Measurements from ENCODE around the gene WDR59.

Gene WDR59

DNA sequence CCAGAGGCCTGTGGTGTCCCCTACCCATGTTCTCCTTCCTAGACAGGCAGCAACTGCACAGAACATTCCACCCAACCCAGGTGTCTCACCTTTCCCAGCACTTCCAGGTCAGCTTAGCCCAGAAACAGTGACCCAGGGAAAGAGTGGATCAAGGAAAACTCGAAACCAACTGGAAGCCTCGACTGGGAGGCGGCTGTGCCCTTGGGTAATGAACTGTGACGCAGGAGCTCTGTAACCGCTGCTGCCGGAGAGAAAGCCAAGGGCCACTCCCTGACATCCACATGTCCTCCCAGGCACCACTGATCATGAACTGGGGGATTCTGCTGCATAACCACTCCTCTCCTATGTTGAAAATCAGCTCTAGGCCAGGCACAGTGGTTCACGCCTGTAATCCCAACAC is 34.4 kb downstream of the WDR59 start:
- TF ChIP-seq, protein P1, sequence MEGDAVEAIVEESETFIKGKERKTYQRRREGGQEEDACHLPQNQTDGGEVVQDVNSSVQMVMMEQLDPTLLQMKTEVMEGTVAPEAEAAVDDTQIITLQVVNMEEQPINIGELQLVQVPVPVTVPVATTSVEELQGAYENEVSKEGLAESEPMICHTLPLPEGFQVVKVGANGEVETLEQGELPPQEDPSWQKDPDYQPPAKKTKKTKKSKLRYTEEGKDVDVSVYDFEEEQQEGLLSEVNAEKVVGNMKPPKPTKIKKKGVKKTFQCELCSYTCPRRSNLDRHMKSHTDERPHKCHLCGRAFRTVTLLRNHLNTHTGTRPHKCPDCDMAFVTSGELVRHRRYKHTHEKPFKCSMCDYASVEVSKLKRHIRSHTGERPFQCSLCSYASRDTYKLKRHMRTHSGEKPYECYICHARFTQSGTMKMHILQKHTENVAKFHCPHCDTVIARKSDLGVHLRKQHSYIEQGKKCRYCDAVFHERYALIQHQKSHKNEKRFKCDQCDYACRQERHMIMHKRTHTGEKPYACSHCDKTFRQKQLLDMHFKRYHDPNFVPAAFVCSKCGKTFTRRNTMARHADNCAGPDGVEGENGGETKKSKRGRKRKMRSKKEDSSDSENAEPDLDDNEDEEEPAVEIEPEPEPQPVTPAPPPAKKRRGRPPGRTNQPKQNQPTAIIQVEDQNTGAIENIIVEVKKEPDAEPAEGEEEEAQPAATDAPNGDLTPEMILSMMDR (conservative IDR thresholded peaks at IDR 0.05; ENCODE audit: low read depth, low read length) = no peak
- Histone ChIP-seq H2AFZ (ENCODE audit: low read depth) (no peak overlapping the region), H3K27ac (no peak overlapping the region), H4K20me1 (ENCODE audit: insufficient read depth) (no peaks in the 10 kb centered on the region), H3K79me2 (ENCODE audit: insufficient read depth, low read depth) (no peaks in the 10 kb centered on the region), H3K4me1 (ENCODE audit: low read depth, poor library complexity, severe bottlenecking) (no peaks in the 10 kb centered on the region), H3K4me2 (no peak overlapping the region), H3K9ac (no peak overlapping the region), H3K4me3 (IDR thresholded peaks at IDR 0.05; ENCODE audit: insufficient read depth, low read depth, low read length) (no peak overlapping the region), H3K36me3 (ENCODE audit: insufficient read depth) (no peaks in the 10 kb centered on the region), H3K27me3 (ENCODE audit: insufficient read depth, low read depth) (no peaks in the 10 kb centered on the region)

DNA sequence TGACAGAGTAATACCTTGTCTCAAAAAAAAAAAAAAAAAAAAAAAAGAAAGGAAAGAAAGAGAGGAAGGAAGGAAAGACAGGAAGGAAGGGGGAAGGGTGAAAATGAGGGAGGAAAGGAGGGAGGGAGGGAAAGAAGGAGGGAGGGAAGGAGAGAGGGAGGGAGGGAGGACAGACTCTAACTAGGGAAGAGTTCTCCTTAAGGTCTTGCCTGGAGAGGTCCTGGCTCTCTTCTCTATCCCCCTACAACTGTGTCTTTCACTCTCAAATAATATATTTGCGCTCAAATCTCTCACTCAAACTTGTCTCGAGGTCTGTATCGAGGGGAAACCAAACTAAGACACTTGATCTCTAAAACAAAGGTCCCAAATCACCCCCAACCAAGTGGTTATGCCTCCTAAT is 35.6 kb downstream of the WDR59 start:
- no peaks in the 10 kb centered on the region for H3K27me3 ChIP-seq (ENCODE audit: insufficient read depth, low read depth)
- no peaks in the 10 kb centered on the region for H3K79me2 ChIP-seq (ENCODE audit: insufficient read depth, low read depth)
- no peak overlapping the region for H3K4me2 ChIP-seq
- no peak overlapping the region for H3K27ac ChIP-seq
- no peak overlapping the region for H3K9ac ChIP-seq
- no peak overlapping the region for H2AFZ ChIP-seq (ENCODE audit: low read depth)
- no peaks in the 10 kb centered on the region for H4K20me1 ChIP-seq (ENCODE audit: insufficient read depth)
- H3K4me3 ChIP-seq (IDR thresholded peaks at IDR 0.05; ENCODE audit: insufficient read depth, low read depth, low read length) = no peak overlapping the region
- TF ChIP-seq, protein P1 (conservative IDR thresholded peaks at IDR 0.05; ENCODE audit: low read depth, low read length) = no peak
- H3K4me1 ChIP-seq (ENCODE audit: low read depth, poor library complexity, severe bottlenecking) = no peaks in the 10 kb centered on the region
- H3K36me3 ChIP-seq (ENCODE audit: insufficient read depth) = no peaks in the 10 kb centered on the region

DNA sequence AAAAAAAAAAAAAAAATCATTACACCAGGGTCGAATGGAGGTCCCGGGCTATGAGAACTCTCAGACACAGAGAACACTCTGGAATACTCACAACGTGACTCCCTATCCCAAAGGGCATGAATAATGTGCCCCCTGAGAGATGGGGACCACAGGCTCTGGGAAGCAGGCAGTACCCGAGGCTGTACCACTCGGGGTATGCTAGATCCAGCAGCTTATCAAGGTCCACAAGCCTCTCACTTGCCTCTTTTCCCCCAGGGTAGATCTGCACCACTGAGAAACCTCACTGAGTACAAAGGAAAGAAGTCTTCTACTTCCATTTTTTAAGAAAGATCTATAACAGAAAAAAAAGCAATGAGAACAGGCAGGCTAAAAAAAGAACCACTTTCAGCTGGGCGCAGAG is 40.5 kb downstream of the WDR59 start:
- Histone ChIP-seq H4K20me1 (ENCODE audit: insufficient read depth) (no peaks in the 10 kb centered on the region), H3K36me3 (ENCODE audit: insufficient read depth) (no peaks in the 10 kb centered on the region), H3K4me1 (ENCODE audit: low read depth, poor library complexity, severe bottlenecking) (no peaks in the 10 kb centered on the region), H2AFZ (ENCODE audit: low read depth) (no peak overlapping the region), H3K27ac (no peak overlapping the region), H3K27me3 (ENCODE audit: insufficient read depth, low read depth) (no peaks in the 10 kb centered on the region), H3K79me2 (ENCODE audit: insufficient read depth, low read depth) (no peaks in the 10 kb centered on the region), H3K4me2 (no peak overlapping the region), H3K9ac (no peak overlapping the region), H3K4me3 (IDR thresholded peaks at IDR 0.05; ENCODE audit: insufficient read depth, low read depth, low read length) (no peak overlapping the region)
- TF ChIP-seq, protein P1 (conservative IDR thresholded peaks at IDR 0.05; ENCODE audit: low read depth, low read length) = no peak

DNA sequence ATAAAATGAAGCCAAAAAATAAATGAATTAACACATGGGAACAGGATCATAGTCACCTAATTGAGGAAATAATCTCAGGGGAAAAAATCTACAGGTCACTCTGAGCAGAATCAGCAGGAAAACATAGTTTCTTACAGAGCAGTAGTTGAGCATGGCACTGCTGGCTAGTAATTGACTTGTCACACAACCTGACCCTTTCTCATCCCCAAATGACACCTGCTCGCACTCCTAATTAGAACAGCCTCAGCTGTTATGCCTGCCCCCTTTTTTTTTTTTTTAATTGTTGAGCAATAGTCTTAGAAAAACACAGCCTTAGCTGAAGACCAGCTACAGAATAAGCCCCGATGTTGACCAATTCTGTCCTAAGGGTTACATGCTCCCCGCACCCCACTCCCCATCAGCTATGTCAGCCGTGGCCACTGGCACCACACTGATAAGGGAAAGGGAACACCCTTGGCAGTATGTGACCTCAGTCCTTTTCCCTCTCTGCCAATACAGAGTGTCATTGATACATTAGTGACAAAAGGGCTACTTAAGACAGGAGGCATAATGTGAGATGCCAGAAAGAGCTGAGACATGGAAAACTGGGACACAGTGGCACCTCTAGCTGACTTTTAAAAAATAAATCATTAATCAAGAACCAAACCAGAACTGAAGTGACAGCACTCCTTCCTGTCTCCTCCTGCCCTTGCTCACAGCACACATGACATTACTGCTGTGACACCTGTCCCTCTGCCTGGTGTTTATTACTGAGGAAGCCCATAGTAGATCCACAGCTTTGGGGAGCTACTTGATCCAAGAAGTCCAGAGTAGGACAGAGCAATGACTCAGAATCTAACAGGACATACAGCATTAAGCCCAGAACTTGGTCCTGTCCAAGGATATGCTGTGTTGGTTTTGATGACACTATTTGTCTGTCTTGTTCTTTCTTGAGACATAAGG is 41.7 kb downstream of the WDR59 start:
- no peaks in the 10 kb centered on the region for H3K27me3 ChIP-seq (ENCODE audit: insufficient read depth, low read depth)
- no peaks in the 10 kb centered on the region for H3K36me3 ChIP-seq (ENCODE audit: insufficient read depth)
- H3K27ac ChIP-seq = no peak overlapping the region
- no peak overlapping the region for H3K4me3 ChIP-seq (IDR thresholded peaks at IDR 0.05; ENCODE audit: insufficient read depth, low read depth, low read length)
- H3K4me2 ChIP-seq = no peak overlapping the region
- no peaks in the 10 kb centered on the region for H3K4me1 ChIP-seq (ENCODE audit: low read depth, poor library complexity, severe bottlenecking)
- TF ChIP-seq, protein P1 (conservative IDR thresholded peaks at IDR 0.05; ENCODE audit: low read depth, low read length) = no peak
- H3K9ac ChIP-seq = no peak overlapping the region
- no peak overlapping the region for H2AFZ ChIP-seq (ENCODE audit: low read depth)
- H4K20me1 ChIP-seq (ENCODE audit: insufficient read depth) = no peaks in the 10 kb centered on the region
- H3K79me2 ChIP-seq (ENCODE audit: insufficient read depth, low read depth) = no peaks in the 10 kb centered on the region

Measured in KMS-11 (cell line).